ENCODE measurements around the gene TSR3.

Gene TSR3

DNA sequence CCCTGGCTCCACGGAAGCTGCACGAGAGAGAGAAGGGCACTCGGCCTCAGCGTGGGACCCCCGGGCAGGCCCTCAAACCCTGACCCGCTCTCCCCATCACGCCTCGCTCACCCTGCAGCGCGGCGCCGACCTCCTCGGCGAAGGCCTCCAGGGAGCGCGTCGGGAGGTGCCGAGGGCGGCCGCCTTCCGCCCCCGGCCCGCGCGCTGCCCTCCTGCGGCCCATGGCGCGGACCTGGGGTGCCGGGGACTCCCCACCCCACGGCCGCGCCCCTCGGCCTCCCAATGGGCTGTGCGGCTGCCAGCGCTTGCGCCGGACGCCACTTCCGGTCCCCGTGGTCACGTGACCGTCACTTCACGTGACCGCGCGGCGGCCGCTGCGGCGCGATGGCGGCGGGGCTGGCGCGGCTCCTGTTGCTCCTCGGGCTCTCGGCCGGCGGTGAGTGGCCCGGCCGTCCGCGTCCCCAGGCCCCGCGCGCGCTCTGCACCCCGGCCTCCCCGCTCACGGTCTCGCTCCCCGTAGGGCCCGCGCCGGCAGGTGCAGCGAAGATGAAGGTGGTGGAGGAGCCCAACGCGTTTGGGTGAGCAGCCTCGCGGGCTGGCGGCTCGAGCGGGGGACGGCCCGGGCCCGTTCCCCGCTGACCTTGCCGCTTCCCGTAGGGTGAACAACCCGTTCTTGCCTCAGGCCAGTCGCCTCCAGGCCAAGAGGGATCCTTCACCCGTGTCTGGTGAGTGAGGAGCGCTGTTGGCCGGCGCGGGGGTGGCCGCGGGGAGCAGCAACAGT is at the start of gene TSR3, which contains the start of gene GNPTG:
TSR3 (minus strand) TSS at position 297 of the 781 bp plus-strand sequence; CDS start at position 223, 74 bp downstream.
GNPTG (plus strand) TSS at position 350 of the 781 bp plus-strand sequence; CDS start at position 385, 35 bp downstream.
- DNase-seq (ENCODE audit: low read depth in 3 of 3, low spot score in 1 of 3): peak; percentile 58 to 78 (median 72)

DNA sequence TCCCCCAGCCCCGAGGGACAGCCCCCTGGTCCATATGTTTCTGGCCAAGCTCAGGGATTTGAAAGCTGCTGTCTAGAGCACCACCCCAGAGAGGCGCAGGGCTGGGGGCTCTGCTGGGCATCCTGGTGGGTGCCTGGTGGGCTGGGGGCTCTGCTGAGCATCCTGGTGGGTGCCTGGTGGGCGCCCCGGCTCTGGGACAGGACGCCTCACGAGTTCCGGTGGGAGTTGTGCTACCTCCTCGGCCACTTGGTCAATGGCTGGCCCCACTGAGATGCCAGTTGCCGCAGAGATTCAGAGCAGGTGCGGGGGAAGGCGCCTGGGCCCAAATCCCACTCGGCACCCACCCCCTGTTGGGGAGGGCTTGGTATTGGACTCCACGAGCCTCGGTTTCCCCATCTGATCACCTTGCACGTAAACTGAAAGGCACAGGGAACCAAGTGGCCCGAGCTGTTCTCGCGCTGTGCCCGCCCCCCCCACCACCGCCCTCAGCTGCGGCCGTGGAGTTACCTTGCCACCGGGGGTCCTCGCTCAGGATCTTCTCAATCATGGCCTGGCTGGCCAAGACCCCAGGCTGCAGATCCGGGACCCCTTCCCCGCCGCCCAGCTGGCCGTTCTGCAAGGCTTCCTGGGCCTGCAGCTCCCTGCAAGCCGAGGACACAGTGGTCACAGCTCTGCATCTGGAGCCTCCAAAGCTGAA is 49.5 kb upstream of the TSR3 start:
- DNase-seq (ENCODE audit: low read depth in 3 of 3, low spot score in 1 of 3): no peak

DNA sequence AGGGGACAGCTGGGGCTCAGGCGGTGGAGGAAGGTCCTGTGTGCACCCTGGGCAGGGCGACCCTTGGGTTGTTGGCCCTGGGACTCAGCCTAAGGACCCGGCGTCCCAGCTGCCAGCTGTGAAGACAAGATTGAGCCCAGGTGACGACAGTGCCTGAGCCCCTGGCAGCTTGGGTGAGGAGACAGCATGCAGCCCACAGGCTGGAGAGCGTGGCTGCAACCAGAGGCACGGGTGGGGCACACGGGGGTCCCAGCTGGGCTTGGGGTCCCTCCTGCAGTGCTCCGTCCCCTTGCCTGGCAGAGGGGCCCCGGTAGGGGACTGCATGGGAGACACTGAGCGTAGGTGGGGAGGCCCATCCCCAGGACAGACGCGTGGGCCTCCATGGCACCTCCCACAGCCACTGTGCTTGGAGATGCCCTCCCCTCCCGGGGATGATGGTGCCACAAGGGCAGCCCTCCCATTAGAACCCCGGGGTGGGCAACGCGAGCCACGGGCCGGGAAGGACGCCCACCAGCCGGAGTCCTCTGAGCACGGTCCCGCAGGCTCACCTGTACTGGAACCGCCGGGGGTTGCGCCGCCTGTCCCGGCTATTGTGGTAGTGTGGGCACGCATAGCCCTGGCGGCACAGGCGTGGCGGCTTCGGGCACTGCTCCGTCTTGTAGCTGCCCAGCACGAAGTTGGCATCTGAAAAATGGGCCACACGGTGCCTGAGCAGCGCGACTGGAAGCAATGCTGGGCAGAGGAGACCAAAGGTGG is 47.3 kb upstream of the TSR3 start:
- DNase-seq (ENCODE audit: low read depth in 3 of 3, low spot score in 1 of 3): no peak

DNA sequence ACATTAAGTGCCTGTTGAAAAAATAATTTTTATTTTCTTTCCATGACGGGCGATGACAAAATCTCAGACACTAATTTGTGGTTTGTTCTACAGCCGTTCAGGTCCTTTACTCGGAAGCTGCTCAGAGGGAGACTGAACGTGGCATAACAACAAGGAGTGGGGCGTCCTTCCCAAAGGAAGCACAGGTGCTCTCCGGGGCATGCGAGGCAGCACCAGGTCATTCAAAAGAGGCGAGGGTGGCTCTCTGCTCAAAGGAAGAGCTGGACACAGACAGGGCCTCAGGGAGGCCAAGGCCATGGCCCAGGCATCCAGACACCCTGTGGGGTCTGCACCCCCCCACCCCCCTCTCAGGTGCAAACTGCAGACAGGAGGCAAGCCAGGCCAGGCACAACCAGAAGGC is 46.7 kb upstream of the TSR3 start:
- DNase-seq (ENCODE audit: low read depth in 3 of 3, low spot score in 1 of 3): no peak

DNA sequence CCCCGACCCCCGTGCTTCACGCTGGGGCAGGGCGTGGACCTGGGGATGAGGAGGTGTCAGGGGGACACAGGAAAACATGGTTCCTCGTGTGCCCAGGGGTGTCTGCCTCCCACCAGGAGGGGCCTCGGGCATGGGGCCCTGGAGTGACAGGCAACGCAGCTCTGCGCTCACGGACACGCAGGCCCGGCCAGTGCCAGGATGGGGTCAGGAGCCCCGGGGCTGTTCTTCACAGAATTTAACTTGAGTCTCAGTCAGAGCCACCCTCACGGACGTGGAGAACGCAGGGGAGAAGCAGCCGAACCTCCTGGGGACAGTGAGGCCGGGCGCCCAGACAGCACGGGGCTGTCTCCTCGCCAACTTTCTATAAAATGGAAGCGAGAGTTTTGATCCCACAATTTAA is 46.1 kb upstream of the TSR3 start:
- no peak for DNase-seq (ENCODE audit: low read depth in 3 of 3, low spot score in 1 of 3)

DNA sequence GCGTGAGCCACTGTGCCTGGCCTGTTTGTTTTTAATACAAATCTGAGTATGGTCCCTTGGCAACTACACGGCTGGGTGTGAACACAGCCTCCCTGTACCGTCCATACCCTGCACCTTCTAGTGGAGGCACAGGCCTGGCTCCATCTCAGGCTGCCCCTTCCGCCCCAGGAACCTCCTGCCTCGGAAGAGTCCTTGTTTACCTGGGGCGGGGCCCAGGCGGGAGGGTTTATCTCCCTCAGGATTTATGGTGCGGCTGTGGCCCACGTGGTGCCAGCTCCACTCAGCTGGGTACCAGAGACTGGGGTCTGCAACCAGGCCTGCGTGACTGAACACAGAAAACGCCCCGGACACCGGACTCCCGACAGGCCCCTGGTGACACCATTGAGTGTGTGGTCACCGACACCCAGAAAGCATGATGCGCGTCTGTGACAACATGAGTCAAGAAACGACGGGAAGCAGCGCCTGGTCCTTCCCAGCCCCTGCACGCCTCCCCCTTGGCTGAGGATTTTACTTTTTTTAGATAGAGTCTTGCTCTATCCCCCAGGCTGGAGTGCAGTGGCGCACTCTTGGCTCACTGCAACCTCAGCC is 43.9 kb upstream of the TSR3 start:
- DNase-seq (ENCODE audit: low read depth in 3 of 3, low spot score in 1 of 3): no peak

DNA sequence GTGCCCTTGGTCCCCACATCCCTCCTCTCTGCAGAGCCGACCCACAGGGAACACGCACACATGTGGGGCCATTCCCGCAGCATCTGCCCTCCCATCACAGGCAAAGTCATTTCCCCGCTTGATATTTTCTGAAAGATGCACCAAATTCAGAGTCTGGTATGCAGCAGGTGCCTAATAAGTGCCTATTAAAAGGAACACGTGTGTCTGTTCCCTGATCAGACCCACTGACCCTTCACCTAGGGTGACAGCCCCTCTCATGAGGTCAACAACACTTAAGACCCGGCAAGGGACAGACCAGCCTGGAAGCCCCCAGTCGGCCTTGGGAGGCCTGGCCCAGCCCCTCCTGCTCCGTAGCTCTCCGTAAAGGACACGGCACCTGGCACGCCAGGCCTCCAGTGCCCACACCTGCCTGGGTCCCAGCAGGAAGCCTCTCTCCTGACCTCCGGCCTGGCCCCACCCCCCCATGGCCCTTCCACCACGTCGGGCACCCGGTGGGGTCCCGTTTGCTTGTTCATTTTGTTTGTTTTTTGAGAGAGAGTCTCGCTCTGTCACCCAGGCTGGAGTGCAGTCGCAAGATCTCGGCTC is 42.8 kb upstream of the TSR3 start:
- DNase-seq (ENCODE audit: low read depth in 3 of 3, low spot score in 1 of 3): no peak

DNA sequence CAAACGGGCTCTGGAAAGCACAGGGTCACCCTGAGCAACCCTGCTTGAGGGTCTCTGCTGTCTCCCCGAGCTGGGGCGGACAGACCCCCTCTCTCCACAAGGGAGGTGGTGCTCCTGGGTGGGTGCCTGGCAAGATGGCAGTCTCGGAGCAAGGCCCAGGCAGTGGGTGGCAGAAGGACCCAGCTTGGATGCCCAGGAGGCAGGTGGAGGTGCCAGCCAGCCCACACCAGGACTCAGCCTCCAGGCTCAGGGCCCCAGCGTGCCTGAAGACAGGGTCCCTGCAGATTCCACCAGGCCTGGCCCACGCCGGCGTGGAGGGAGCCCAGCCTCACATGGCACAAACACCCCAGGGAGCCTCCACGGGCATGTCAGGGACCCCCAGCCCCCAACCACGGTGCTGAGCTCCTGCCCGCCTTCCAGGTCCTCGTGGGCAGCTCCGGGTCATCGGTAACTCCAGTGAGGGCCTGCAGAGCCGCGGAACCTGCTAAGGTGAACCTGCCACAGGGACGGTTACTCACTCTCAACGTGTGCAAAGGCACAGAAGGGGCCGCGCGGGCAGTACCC is 42.0 kb upstream of the TSR3 start:
- DNase-seq (ENCODE audit: low read depth in 3 of 3, low spot score in 1 of 3): no peak

DNA sequence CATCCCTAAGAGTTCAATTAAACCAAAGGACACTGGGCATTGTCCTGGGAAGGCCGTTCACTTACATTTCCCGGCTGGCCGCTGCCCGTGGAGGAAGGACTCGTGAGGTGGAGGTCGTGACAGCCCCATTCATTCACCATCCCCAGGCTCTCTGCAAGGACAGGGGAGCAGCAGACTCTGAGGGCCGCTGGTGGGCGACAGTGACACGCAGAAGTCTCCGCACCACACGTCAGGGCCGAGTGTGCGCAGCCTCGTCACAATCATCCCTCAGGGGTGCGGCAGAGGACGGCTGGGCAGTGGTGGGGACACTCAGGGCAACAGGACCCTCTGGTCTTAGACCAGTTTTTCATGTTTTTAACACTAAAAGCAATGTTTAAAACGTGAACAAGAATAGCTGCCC is 41.1 kb upstream of the TSR3 start:
- no peak for DNase-seq (ENCODE audit: low read depth in 3 of 3, low spot score in 1 of 3)

DNA sequence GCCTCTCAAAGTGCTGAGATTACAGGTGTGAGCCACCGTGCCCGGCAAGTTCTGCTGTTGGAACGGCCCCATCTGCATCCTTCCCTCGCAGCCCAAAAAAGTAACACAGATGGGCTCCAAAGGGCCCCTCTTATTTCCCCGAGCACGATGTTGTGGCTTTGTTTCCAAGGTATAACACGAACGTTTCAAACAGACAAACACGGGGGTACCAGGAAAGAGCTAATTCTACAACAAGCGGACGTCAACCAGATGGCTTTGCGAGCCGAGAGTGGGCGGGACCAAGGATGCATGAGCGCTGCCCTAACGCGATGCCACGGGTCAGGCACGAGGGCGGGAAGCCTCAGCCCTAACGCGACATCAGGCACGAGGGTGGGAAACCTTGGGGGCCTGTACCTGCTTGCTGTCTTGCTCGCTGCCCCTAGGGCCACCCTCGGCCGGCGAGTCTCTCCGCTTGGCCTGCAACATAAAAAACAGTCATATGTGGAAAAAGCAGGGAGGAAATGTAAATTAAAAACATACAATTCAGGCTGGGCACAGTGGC is 38.6 kb upstream of the TSR3 start:
- no peak for DNase-seq (ENCODE audit: low read depth in 3 of 3, low spot score in 1 of 3)

DNA sequence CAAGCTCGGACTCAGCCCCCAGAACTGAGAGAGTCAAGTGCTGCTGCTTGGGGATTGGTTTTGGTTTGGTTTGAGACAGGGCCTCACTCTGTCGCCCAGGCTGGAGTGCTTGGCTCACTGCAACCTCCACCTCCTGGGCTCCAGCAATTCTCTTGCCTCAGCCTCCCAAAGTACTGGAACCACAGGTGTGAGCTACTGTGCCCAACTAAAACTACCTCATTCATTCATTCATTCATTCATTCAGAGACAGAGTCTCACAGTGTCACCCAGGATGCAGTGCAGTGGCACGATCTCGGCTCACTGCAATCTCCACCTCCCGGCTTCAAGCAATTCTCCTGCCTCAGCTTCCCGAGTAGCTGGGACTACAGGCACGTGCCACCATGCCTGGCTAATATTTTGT is 38.1 kb upstream of the TSR3 start:
- DNase-seq (ENCODE audit: low read depth in 3 of 3, low spot score in 1 of 3): no peak

DNA sequence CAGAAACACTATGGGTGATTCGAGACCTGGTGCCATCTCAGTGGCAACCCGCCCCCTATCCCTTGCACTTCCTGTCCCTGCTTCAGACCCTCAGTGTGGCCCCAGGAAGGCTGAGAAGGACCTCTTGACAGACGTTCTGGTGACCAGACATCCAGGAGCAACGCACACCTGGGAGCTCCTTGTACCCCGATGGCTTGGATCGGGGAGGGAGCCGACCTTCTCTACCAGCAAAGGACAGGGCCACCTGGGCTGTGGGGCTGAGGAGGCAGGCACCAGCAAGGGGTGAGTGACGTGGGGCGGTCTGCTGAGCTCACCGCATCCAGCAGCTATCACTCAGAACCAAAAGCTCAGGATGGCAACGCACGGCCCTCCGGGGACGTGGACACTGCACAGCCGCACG is 35.7 kb upstream of the TSR3 start:
- no peak for DNase-seq (ENCODE audit: low read depth in 3 of 3, low spot score in 1 of 3)

DNA sequence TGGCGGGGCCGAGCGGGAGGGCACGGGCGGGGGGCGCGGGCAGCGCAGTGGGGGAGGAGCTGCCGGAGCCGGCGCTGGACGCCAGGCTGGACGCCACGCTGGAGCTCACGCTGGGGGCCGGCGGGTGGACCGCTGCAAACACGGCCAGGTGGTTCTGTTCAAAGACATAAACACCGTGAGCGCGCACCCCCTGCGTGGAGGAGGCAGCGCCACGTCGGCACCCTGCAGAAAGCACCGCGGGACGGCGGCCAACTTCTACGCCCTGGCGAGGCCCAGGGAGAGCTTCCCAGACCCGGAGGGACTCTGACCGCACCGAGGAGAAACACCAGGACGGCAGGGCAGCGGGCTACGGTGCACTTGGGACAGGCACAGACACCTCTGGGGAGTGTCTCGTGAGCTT is 33.6 kb upstream of the TSR3 start:
- no peak for DNase-seq (ENCODE audit: low read depth in 3 of 3, low spot score in 1 of 3)

DNA sequence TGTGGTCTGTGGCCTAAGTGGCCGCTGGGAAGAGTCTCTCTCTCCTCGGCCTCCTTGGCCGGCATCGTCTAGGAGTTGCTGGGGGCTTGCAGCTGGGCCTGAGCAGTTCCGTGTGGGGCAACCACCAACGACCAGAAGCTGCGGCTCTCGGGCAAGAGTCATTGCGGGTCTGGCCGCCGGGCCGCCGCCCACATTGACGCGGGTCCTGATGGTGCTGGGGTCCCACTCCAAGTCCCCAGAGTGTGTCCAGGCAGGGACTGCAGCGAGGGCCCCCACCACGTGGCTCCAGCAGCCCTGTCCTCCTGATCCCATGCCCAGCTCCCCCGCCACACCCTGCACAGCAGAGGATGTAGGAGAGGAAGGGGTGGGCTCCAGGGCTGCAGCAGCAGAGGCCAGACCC is 31.9 kb upstream of the TSR3 start:
- no peak for DNase-seq (ENCODE audit: low read depth in 3 of 3, low spot score in 1 of 3)

DNA sequence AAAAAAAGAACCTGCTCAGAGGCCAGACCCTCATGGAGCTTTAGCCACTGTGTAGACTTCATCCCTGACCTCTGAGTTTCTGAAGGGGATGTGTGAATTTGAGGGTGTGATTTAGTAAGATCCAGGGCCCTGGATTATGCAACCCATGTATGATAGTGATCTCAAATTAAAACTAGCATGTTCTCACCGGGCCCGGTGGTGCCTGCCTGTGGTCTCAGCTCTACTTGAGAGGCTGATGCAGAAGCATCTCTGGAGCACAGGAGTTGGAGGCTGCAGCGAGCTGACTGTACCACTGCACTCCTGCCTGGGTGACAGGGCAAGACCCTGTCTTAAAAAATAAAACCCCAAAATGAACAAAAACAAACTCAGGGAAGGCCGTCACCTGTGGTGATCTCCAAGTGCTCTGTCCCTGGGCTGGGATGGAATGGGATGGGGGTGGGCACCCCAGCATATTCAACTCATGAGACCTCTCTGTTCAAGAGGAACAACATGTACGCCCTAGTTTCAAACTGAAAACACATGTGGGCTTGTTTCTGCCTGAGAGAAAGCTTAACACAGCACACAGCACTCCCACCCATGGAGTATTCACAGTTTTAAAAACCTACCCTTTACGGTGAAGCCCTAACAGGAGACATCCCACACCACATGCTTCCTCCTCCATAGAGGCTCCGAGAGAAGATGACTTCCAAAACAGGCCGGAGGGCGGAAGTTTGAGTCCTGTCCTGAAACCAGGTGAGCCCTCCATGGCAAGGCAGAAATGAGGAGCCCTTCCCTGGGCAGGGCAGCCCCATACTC is 30.1 kb upstream of the TSR3 start:
- DNase-seq (ENCODE audit: low read depth in 3 of 3, low spot score in 1 of 3): no peak

DNA sequence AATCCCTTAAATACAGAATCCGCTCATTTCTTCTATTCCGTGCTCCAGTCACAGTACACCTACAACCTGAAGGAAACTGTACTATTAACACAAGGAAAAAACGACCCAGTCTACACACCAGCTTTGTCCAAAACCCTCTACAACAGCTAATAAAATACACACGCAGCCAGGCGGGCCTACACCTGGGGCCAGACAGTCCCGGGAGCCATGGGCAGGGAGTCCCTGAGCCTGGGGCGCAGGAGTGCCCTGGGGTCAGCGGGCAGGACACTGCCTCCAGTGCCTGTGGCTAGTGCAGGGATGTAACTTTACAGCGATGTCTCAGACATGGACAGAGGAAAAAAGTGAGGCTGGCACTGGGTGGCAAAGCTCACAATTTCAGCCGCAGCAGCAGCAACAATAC is 28.5 kb upstream of the TSR3 start:
- DNase-seq (ENCODE audit: low read depth in 3 of 3, low spot score in 1 of 3): no peak

DNA sequence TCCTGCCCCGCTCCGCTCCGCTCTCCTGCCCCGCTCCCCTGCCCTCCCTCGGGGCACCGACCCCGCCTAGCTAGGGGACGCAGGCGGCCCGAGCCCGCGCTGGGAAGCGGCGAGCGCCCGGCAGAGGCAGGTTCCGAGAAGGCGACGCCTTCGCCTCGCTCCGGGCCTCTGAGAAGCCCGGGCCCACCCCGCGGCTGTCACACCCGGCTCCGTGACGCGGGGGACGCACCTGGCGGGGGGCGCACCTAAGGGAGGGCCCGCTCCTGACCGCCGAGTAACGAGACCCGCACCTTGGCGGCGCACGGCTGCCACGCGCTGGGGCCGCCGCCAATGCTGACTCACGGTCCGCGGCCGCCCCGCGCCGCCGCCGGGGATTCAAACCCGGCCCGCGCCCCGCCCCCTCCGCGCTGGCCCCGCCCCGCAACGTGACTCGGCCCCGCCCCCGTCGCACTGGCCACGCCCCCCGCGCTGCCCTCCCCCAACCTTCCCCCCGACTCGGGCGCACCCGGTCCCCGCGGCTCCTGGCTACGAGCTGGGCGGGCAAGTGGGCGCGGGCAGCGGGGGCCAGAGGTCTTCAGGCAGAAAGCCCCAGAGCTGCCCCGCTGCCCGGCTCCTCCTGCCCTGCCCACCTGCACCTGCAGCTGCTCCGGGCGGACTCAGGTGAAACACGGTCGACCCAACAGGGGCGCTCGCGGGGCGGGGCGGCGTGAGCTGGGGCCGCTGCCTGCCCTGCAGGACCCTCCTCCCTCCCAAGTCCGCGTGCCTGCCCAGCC is 27.8 kb upstream of the TSR3 start:
- peak in 2 of 3 donors; percentile 50 to 78 for DNase-seq (ENCODE audit: low read depth in 3 of 3, low spot score in 1 of 3)

DNA sequence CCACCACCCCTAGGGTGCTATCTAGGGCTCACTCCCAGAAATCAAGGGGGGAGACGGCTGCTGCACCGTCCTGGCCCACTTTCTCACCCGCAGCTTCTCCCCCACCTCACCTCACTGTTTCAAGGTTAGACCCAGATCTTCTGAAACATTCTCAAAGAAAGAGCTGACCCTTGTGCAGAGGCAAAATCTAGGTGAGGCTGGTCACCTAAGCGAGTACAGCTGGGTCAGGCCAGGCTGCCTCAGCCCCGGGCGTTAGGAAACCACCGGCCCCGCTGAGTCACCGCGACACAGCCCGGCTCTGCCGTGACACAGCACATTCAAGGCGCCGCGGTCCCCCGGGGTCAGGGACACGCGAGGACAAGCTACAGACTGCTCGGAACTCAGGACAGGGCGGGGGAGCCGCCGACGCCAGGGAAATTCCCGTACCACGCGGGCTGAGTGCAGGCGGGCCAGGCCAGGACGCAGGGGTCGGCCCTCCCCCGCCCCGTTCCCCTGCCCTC is 27.2 kb upstream of the TSR3 start:
- peak; percentile 19 to 62 (median 22) for DNase-seq (ENCODE audit: low read depth in 3 of 3, low spot score in 1 of 3)
